Stimulated activated effector memory CD8-positive, alpha-beta T cell treated with anti-CD3 and anti-CD28 coated beads, Interleukin-12 subunit alpha, Interleukin-12 subunit beta, amount 100 ng/mL, for 72 hours (primary cell): ENCODE results near the gene BMPR1A.
"Not testable (repeated sequence)": the region's sequence is repeated elsewhere in the genome, so short reads cannot be mapped to it uniquely, and the experiment has no call there.

Experiments used
- ATAC-seq: fragments of 150-1000 bp; cut with Tn5 transposase; 2 replicates; pipeline ENCODE4 v1.10.0; 2021
- DNase-seq, 2 donors: peaks; one replicate each; pipeline ENCODE4 v3.0.0; 2021 to 2022; ENCODE audit warnings: low spot score in 2 of 2
- H3K27ac Mint-ChIP-seq: one replicate; pipeline ENCODE4 v1.8.0; 2022; ENCODE audit warnings: mild to moderate bottlenecking, mixed read lengths
- H3K36me3 Mint-ChIP-seq: one replicate; pipeline ENCODE4 v1.8.0; 2022; ENCODE audit warnings: mild to moderate bottlenecking, mixed read lengths
- H3K4me1 Mint-ChIP-seq: one replicate; pipeline ENCODE4 v1.8.0; 2022; ENCODE audit warnings: mixed read lengths
- H3K4me3 Mint-ChIP-seq: one replicate; pipeline ENCODE4 v1.8.0; 2022; ENCODE audit warnings: mild to moderate bottlenecking, mixed read lengths
- H3K9me3 Mint-ChIP-seq: one replicate; pipeline ENCODE4 v1.8.0; 2022; ENCODE audit warnings: mixed read lengths

The BMPR1A gene

GRCh38 chr10:86723009-86723408 is 33.4 kb upstream of the BMPR1A start:
- peaks cover 10% of the 10 kb centered on the region for H3K4me1 Mint-ChIP-seq
- DNase-seq (no peak), ATAC-seq (peak; percentile 51)
- no peak overlapping the region for H3K27ac Mint-ChIP-seq
- H3K9me3 Mint-ChIP-seq = no peaks in the 10 kb centered on the region
- no peaks in the 10 kb centered on the region for H3K36me3 Mint-ChIP-seq
- H3K4me3 Mint-ChIP-seq = no peak overlapping the region

DNA sequence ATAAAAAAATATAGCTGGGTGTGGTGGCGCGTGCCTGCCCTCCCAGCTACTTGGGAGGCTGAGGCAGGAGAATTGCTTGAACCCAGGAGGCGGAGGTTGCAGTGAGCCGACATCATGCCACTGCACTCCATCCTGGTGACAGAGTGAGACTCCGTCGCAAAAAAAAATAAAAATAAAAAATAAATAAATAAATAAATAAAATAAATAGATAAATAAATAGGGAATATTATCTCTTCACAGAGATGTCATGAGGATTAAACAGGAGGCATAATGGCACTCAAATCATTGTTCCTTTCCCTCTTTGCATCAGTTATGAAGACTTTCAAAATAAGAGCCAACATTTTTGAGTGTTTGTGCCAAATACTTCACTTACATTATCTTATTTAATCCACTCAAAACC is 32.0 kb upstream of the BMPR1A start:
- ATAC-seq (no peak), DNase-seq (no peak)
- H3K4me3 Mint-ChIP-seq = no peak overlapping the region
- no peaks in the 10 kb centered on the region for H3K9me3 Mint-ChIP-seq
- H3K36me3 Mint-ChIP-seq = no peaks in the 10 kb centered on the region
- H3K4me1 Mint-ChIP-seq = peaks cover 10% of the 10 kb centered on the region
- no peak overlapping the region for H3K27ac Mint-ChIP-seq

DNA sequence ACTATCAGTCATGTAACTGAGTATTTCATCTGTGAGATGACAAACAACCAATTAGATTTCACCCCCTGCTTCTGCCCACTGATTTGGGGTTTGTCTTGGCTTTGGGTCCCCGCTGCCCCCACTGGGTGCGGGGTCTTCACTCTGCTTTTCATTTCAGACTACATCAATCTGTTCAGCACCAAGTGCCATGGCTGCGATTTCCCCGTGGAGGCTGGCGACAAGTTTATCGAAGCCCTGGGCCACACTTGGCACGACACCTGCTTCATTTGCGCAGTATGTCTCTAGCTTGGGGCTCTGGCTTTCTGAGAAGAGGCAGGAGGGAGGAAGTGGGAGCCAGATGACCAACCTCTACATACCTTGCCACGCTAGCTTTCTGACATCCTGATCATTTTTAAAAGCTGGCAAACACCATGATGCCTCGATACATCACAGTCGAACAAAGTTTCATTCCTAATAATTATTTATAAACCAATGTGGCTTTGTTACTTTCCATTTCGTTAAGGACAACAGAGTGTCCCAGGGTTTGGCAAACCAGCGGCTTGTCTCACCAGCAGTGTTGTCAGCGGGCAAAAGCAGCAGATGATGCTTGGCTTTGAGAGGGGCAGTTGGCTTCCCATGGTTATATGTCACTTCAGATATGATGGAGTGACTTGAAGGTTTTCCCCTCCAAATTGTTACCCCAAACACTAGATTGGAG is 30.3 kb upstream of the BMPR1A start:
- no peak overlapping the region for H3K27ac Mint-ChIP-seq
- ATAC-seq = no peak
- H3K4me3 Mint-ChIP-seq = no peak overlapping the region
- H3K36me3 Mint-ChIP-seq = no peaks in the 10 kb centered on the region
- no peak for DNase-seq
- H3K4me1 Mint-ChIP-seq = peaks cover 10% of the 10 kb centered on the region
- H3K9me3 Mint-ChIP-seq = no peaks in the 10 kb centered on the region

DNA sequence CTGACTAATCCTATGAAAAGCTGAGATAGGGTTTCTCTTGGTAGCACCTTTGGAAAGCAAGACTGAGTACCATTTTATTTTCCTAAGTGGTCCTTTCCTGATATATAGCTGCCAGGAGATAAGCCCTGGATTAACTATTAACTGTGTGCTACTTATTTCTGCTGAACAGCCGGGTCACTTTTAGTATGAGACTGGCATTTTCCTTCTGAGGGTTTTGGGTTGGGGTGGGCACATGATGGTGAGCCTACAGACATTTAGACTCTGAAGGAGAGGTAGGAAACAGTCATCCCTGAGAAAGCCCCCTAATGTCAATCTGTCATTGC is 29.8 kb upstream of the BMPR1A start:
- DNase-seq (no peak), ATAC-seq (no peak)
- peaks cover 10% of the 10 kb centered on the region for H3K4me1 Mint-ChIP-seq
- no peak overlapping the region for H3K4me3 Mint-ChIP-seq
- H3K27ac Mint-ChIP-seq = no peak overlapping the region
- H3K9me3 Mint-ChIP-seq = no peaks in the 10 kb centered on the region
- no peaks in the 10 kb centered on the region for H3K36me3 Mint-ChIP-seq

- Mint-ChIP-seq H3K9me3 (no peaks in the 10 kb centered on the region), H3K4me1 (peaks cover 10% of the 10 kb centered on the region)
Observed at GRCh38 chr10:86727470-86727869, 28.9 kb upstream of the BMPR1A start.

DNA sequence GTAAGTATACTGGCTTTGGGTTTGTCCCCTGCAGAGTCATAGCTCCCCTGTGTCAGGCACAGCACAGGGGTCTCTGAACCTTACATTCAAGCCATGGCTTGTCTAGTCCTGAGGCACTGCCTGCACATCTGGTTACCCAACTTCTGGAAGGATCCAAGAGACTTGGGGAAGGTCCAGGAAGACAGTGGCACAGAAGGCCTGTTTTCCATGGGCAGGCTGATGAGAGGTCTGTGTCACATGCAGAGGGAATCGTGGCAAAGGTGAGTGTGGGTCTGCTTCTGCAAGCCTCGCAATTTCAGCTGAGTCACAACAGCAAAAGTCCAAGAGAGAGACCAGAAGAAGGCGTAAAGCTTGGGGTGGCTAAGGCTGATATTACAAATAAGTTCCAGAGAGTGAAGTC is 28.4 kb upstream of the BMPR1A start:
- H3K36me3 Mint-ChIP-seq = no peaks in the 10 kb centered on the region
- no peaks in the 10 kb centered on the region for H3K9me3 Mint-ChIP-seq
- H3K27ac Mint-ChIP-seq = no peak overlapping the region
- H3K4me1 Mint-ChIP-seq = peaks cover 7% of the 10 kb centered on the region
- ATAC-seq = no peak
- H3K4me3 Mint-ChIP-seq = no peak overlapping the region
- DNase-seq = no peak

More at GRCh38 chr10:86727470-86727869, 28.9 kb upstream of the BMPR1A start:
- no peak for ATAC-seq
- no peak overlapping the region for H3K27ac Mint-ChIP-seq
- no peaks in the 10 kb centered on the region for H3K36me3 Mint-ChIP-seq
- no peak overlapping the region for H3K4me3 Mint-ChIP-seq
- no peak for DNase-seq

- no peaks in the 10 kb centered on the region for H3K4me1 Mint-ChIP-seq
- no peak for ATAC-seq
- H3K27ac Mint-ChIP-seq = no peak overlapping the region
- no peak for DNase-seq
- H3K9me3 Mint-ChIP-seq = no peaks in the 10 kb centered on the region
- H3K4me3 Mint-ChIP-seq = no peak overlapping the region
- H3K36me3 Mint-ChIP-seq = no peaks in the 10 kb centered on the region
Observed at GRCh38 chr10:86729677-86730076, 26.7 kb upstream of the BMPR1A start.

DNA sequence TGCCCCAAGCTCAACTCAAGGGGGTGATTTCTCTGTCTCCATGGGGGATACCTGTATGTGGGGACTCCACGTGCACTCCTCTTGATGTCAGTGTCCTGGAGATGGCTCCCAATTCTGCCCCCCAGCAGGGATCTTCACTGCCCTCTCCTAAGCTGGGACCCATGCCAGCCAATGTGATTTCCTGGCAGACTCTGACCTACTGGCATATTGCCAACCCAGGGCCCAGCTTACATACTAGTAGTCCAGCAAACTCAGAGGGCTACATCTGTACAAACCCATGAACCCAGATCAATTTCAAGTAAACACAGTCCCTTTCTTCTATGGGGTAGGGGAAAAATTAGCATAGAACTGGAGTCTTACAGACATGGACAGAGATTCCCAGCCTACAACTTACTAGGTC is 26.2 kb upstream of the BMPR1A start:
- H3K9me3 Mint-ChIP-seq = no peaks in the 10 kb centered on the region
- no peaks in the 10 kb centered on the region for H3K36me3 Mint-ChIP-seq
- H3K4me3 Mint-ChIP-seq = no peak overlapping the region
- no peaks in the 10 kb centered on the region for H3K4me1 Mint-ChIP-seq
- ATAC-seq = no peak
- no peak for DNase-seq
- H3K27ac Mint-ChIP-seq = no peak overlapping the region

DNA sequence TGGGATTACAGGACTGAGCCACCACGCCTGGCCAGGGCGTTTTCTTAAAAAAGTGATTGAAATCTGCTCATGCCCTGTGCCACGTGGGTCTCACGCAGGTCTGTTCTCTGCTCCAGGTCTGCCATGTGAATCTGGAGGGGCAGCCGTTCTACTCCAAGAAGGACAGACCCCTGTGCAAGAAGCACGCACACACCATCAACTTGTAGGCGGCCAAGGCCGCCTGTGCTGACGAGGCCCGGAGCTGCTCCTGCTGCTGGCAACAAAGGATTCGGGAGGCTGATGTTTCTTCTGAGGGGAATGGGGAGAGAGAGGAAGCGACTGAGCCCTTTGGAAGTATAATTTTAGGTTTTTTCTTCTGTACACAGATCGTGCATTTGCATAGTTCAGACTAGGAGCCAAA is 23.6 kb upstream of the BMPR1A start:
- DNase-seq (no peak), ATAC-seq (no peak)
- no peaks in the 10 kb centered on the region for H3K36me3 Mint-ChIP-seq
- no peak overlapping the region for H3K27ac Mint-ChIP-seq
- no peaks in the 10 kb centered on the region for H3K9me3 Mint-ChIP-seq
- no peak overlapping the region for H3K4me3 Mint-ChIP-seq
- H3K4me1 Mint-ChIP-seq = no peaks in the 10 kb centered on the region

GRCh38 chr10:86733260-86733671 is 23.2 kb upstream of the BMPR1A start:
- Mint-ChIP-seq H3K36me3 (no peaks in the 10 kb centered on the region), H3K9me3 (no peaks in the 10 kb centered on the region), H3K27ac (no peak overlapping the region), H3K4me3 (no peak overlapping the region), H3K4me1 (no peaks in the 10 kb centered on the region)
- ATAC-seq = no peak
- DNase-seq = no peak

GRCh38 chr10:86734207-86734988 is 22.0 kb upstream of the BMPR1A start:
- H3K27ac Mint-ChIP-seq = no peak overlapping the region
- DNase-seq = no peak
- no peaks in the 10 kb centered on the region for H3K4me1 Mint-ChIP-seq
- H3K36me3 Mint-ChIP-seq = no peaks in the 10 kb centered on the region
- no peaks in the 10 kb centered on the region for H3K9me3 Mint-ChIP-seq
- no peak for ATAC-seq
- no peak overlapping the region for H3K4me3 Mint-ChIP-seq

GRCh38 chr10:86735278-86735677 is 21.1 kb upstream of the BMPR1A start:
- not testable (repeated sequence) for H3K36me3 Mint-ChIP-seq, H3K9me3 Mint-ChIP-seq, DNase-seq, ATAC-seq, H3K4me3 Mint-ChIP-seq, H3K4me1 Mint-ChIP-seq, H3K27ac Mint-ChIP-seq

DNA sequence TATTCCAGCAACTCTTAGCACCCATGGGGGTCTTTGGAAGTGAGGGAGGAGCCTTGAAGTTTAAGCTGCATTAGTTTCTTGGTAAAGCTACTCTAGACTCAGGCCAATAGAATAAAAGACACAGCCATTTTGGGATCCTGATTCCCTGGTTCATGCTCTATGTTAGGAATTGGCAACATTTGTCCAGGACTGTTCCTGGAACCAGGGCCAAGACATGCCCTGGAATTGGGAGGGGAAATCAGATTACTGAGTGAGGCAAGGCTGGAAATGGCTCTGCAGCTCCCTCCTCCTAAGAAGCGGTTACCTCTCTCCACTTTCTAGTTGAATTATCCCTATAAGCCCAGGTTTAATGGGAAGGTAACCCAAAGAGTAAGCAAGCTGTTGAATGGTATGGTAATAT is 14.2 kb upstream of the BMPR1A start:
- Mint-ChIP-seq H3K36me3 (no peaks in the 10 kb centered on the region), H3K4me3 (no peak overlapping the region), H3K27ac (no peak overlapping the region), H3K9me3 (no peaks in the 10 kb centered on the region), H3K4me1 (no peaks in the 10 kb centered on the region)
- ATAC-seq (no peak), DNase-seq (no peak)

DNA sequence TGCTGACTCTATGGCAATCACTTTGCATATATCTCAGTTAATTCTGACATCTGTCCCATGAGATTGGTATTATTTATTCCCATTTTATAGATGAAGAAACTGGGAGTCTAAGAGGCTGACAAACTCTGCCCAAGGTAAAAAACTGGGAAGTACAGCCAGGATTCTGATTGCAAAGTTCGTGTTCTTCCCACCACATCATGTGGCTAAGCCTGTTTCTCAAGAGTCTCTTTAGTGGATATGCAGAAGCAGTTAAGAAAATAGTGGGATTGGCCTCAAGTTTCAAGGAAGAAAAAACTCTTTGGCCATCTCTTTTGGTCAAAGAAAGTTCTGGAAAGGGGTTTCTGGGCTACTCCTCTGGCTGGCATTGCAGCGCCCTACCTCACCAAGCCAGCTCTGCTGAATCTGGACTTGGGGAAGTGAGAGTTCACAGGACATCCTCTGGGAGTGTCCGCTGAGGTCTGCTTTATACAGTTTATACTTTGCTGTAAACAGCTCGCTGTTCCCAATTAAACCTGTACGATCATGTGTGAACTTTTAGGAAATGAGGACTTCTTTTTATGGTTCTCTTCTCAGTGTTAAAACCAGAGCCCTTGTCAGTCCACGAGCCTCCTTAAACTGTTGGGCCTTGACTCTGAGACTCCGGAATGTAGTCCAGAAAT is 12.2 kb upstream of the BMPR1A start:
- no peaks in the 10 kb centered on the region for H3K36me3 Mint-ChIP-seq
- H3K9me3 Mint-ChIP-seq = no peaks in the 10 kb centered on the region
- ATAC-seq = no peak
- DNase-seq = no peak
- H3K27ac Mint-ChIP-seq = no peak overlapping the region
- H3K4me3 Mint-ChIP-seq = no peak overlapping the region
- no peaks in the 10 kb centered on the region for H3K4me1 Mint-ChIP-seq

DNA sequence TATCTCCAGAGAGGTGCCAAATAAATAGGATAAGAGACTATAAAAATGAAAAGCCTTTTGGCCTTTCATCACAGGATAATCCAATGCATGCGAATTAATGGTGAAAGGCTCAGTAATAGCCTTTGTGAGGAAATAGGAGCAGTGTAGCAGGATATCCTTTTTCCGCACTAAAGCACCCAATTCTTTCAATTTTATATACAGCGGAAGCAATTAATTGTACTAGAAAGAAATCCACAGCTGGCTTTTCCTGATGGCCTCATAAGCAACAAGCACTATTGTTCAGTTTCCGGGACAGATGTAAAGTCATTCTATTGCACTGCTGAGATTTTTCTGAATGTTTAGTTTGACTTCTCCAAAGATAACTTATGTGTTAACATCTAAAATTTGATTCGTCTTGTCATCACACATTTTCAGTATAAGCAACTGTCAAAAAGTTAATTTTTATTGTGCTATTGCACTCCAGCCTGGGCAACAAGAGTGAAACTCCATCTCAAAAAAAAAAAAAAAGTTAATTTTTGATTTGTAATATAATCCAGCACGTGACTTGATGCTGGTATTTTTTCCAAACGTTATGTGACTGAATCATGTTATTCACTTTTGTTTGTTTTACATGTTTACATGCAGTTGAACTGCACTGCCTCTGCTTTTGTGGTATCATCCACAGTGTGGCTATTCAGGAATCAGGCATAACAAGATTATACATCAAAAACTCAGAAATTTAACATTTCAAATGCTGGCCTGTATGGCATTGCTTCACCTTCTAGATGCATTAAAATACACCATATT is 8.4 kb upstream of the BMPR1A start:
- Mint-ChIP-seq H3K9me3 (no peaks in the 10 kb centered on the region), H3K4me3 (no peak overlapping the region), H3K27ac (no peak overlapping the region), H3K4me1 (peaks cover 9% of the 10 kb centered on the region), H3K36me3 (no peaks in the 10 kb centered on the region)
- ATAC-seq (no peak), DNase-seq (no peak)
